ENCODE results near the gene ADD3. TPM values are rescaled to one million over a fixed set of nuclear protein-coding genes. Genes with fewer than 3 reads are reported as not detected.

Gene ADD3
- polyA plus RNA-seq, 12 donors: 79.8 to 235 (median 125) TPM; not detected in 1

DNA sequence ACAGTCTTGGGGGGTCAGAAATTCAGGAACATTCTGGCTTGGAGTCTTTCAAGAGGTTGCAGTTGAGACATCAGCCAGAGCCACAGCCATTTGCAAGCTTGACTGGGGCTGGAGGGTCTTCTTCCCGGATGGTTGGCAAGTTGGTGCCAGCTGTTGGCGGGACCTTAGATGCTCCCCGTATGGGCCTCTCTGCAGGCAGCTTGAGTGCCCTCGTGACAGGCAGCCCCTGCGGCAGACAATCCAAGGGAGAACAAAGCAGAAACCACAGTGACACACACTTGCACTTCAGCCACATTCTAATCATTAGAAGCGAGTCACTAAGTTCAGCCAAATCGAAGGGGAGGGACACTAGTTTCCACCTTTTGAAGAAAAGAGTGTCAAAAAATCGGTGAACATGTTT, 140.2 kb downstream of the ADD3 start:
- DNase-seq: no peak

DNA sequence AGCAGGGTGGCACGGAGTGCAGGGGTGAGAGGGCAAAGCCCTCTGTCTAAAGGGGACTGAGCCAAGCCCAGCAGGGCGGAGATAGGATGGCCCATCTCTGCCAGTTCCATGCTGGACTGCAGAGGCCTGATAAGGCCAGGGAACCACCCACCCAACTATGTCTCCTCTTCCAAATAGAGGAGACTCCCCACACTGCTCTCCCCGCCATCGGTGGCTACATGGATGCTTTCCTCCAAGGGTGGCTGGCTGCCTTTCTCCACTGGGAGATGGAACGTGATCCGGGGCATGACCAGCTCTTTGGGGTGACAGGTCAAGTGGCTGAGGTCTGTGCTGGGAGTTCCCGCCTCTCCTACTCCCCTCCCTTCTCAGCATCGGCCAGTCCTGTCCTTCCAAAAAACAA, 141.5 kb downstream of the ADD3 start:
- DNase-seq: no peak

DNA sequence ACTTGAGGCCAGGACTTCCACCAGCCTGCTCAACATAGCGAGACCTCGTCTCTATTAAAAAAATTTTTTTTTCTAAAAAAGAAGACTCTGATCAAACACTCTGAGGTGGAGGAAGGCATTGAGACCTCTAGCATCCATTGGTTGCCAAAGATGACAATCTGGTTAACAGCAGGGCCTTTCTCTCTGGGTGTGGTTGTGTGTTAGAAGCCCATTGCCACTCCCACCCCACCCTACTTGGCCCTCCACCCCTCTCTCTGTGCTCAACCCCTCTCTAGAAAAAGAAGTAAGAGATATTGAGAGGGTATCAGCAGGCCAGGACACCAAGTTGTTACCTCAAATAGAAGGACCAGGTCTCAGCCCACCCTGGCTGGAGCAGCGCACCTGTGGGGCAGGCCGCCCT, 142.3 kb downstream of the ADD3 start:
- no peak for DNase-seq

DNA sequence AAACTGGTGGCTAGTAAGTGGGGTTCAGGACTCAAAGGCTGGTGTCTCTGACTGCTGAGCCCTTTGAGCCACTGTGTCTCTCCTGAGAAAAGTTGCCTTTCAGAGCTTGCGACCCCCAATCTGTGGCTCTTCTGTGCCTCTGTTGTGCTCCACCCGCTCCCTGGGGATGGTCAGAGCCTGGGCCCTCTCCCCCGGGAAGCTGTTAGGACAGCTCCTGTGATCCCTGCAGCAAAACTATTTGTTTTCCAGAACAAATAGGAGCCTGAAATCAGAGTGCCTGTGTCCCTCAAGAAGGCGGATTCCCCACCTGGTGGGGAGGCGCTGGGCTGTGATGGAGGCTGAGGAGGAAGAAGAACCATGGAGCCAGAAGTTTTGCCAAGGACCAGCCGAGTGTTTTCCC, 143.2 kb downstream of the ADD3 start:
- DNase-seq: no peak

DNA sequence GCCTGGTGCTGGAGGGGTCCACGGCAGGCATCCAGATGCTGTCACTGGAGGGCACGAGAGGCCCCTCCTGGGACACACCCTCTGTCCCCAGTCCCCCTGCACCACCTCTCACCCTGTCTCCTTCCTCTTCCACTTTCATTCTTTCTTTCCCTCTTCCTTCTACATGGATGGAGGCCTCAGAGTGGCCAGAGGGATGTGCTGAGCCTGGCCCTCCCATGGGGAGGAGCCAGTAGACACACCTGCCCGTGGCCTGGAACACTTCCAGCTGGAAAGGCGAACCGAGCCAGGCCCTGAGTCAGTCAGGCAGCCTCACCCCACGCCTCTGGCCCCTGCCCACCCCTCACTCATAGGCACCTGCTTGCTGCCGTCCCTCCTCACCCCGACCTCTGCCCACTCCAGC, 143.7 kb downstream of the ADD3 start:
- no peak for DNase-seq

DNA sequence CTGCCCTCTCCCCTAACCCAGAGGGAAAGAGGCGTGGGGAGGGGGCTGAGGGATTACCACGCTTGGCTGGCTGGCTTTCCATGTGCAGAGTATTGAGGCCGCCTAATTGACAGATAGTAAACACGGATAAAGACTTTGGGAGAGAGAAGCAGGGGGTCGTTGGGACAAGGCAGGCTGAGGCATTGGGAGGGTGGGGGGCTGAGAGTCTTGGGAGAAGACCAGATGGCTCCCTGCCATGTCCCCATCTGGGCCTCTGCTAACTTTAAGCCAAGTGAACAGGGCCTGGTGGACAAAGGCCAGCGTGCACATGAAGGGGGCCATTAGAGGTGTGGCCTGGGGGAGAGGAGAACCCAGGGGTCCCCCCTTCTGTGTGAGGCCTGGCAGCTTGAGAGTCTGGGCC, 144.2 kb downstream of the ADD3 start:
- no peak for DNase-seq

DNA sequence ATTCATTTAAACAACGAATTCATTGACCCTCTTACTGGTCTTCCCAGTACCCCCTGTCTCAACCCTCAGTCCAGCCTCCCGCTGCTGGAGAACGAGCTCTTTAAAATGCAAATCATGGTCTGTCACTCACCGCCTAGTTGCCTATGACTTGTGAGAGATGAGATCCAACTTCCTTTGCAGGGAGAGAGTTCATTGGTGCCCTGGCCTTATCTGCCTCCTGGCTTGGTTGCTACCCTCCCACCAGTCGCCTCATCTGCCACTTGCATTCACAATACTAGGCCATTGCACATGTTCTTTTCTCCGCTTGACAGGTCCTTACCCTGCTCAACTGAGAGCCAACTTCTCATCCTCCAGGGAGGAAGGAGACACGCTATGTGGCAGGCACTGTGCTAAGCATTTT, 145.6 kb downstream of the ADD3 start:
- DNase-seq: no peak

DNA sequence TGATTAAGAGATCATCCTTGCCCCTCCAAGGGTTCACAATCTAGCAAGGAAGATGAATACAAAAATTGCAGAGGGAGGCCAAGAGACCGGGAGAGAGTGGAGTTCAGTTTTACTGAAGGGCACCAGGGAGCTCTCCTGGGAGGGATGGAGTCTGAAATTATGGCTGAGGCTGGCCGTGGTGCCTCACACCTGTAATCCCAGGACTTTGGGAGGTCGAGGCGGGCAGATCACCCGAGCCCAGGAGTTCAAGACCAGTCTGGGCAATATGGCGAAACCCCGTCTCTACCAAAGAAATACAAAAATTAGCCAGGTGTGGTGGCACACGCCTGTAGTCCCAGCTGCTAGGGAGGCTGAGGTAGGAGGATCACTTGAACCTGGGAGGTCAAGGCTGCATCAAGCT, 148.3 kb downstream of the ADD3 start:
- no peak for DNase-seq

DNA sequence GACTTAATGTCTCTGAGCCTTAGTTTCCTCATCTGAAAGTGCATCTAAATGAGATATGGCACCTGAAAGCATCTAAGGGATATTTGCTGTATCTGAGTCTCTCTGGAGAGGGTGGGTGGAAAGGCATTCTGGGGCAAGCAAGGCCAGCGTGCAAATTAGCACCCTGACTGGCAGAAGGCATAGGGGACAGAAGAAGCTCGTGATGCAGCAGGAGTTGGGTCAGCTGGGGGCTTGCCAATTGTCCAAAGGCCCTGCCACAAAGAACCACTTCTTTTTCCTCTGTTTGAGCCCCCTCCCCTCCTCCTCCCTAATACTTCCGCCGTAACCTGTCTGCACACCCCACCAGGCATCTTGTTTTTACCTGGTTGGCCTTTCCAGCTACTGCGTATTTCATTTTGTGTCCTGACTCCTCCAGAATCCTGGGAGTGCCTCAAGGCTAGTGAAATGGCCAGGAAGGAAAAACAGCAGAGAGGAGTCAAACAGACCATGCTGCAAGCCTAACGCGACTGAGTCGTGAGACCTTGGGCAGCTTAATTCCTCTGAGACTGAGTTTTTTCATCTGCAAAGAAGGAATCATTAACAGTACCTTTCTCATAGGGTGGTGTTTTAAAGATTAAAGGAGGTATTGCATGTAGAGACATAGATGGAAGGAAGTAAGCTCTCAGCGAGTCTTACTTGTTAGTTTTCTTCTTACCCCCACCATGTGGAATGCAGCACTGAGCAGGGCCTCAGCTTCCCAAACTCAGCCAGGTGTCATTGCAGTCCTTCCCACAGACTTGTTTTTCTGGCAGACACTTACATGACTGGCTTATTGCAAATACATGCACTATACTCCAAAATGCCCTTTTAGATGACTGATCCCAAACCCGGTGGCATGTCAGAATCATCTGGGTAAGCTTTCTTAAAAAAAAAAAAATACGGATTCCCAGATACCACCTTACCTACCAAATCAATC, 150.5 kb downstream of the ADD3 start:
- no peak for DNase-seq

DNA sequence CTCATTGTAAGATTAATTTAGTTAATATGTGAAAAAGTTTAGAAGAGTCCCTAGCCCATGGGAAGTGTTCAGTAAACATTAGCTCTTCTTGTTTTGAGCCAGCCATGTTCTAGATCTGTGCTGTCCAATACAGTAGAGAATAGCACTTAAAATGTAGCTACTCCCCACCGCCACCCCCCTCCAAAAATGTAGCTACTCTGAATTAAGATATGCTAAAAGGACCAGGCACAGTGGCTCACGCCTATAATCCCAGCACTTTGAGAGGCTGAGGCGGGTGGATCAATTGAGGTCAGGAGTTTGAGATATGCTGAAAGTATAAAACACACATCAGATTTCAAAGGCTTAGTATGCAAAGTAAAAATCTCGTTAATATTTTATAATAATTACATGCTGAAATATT, 152.3 kb downstream of the ADD3 start:
- no peak for DNase-seq

DNA sequence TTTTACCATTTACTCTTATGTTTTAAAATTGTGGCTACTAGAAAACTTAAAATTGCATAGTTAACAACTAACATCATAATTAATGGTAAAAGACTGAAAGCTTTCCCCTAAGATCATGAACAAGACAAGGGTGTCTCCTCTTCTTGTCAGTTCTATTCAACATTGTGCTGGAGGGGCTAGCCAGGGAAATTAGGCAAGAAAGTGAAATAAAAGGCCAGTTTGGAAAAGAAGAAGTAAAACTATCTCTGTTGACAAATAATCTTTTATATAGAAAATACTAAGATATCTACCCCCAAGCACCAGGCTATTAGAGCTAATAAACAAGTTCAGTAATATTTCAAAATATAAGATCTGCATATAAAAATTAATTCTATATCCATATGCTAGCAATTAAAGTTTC, 152.7 kb downstream of the ADD3 start:
- DNase-seq: no peak

DNA sequence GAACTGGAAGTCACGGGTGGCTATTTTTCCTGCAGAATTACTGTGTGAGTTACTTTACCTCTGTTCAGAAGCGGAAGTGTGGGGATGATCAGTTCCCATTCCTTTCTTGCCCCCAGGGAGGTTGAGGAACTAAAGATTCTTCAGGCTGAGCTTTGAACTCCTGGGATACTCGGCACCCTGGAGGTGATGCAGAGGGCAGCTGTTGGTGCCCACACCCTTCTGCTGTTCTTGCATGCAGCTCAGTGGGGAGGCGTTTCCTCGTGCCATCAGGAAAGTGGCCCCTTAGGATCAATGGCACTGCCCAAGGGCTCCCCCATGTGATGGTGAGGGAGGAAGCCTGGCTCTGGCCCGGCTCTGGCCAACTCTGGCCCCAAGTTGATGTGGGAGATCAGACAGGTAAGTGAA, 155.0 kb downstream of the ADD3 start:
- DNase-seq: no peak

DNA sequence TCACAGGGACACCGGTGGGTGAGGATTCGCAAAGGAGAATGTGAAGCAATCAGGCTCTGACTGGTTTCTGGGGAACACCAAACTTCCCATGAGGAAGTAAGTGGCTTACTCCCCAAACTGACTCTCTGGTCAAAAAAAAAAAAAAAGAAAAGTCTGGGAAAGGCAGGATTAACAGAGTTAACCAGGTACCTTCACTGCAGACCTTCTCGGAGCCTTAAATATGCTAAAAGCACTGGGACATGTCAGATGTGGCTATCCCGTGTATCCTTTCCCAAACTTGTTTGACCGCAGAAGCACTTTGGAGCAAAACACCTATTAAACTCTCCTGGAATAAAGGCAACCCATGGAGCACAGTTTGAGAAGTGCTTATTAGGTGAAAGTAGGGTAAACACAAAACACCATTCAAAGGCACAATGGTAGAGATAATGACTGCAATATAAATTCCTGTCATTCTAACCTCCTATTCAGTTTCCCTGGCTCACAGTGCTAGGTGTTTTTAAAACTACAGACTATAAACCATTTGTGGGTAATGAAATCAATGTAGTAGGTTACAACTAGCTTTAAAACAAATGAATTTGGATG, 155.5 kb downstream of the ADD3 start:
- no peak for DNase-seq

DNA sequence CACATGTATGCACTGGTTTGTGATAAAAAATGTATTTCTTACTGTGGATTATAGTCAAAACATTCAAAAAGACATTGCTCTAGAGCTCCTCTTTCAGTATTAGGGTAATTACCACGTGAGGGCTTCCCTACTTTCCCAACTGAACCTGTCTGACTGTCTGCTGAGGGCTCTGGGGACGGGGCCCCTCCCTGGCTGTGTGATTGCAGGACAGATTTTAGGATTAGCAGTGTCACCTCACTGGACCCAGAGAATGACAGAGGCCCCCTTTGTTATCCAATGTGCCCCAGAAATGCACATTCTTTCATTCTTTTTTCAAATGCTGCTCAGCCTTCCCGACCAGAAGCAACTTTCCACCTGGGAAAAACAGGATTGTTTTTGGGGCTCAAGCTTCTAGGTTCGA, 156.1 kb downstream of the ADD3 start:
- no peak for DNase-seq

DNA sequence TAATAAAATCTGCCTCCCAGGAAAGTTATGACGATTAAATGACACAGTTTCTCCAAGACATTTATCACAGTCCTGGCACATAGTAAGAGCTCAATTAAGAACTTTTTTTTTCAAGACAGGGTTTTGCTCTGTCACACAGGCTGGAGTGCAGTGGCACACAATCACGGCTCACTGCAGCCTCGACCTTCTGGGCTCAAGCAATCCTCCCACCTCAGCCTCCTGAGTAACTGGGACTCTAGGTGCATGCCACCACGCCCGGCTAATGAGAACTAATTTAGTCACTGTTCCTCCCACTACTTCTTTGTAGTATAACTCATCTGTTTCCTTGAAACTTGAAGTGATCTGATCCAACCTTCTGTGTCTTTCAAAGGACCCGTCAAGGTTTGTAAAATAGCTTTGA, 157.5 kb downstream of the ADD3 start:
- no peak for DNase-seq

DNA sequence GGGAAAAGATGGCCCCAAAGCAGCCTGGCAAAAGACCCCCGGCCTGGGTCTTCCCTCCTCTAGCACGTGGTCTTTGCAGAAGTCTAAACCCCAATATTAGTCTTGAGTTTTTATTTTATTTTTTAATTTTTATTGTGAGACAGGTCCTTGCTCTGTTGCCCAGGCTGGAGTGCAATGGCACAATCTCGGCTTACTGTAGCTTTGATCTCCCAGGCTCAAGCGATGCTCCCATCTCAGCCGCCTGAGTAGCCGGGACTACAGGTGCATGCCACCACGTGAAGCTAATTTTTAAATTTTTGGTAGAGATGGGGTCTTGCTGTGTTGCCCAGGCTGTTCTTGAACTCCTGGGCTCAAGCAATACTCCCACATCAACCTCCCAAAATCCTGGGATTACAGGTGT, 159.4 kb downstream of the ADD3 start:
- DNase-seq: no peak

DNA sequence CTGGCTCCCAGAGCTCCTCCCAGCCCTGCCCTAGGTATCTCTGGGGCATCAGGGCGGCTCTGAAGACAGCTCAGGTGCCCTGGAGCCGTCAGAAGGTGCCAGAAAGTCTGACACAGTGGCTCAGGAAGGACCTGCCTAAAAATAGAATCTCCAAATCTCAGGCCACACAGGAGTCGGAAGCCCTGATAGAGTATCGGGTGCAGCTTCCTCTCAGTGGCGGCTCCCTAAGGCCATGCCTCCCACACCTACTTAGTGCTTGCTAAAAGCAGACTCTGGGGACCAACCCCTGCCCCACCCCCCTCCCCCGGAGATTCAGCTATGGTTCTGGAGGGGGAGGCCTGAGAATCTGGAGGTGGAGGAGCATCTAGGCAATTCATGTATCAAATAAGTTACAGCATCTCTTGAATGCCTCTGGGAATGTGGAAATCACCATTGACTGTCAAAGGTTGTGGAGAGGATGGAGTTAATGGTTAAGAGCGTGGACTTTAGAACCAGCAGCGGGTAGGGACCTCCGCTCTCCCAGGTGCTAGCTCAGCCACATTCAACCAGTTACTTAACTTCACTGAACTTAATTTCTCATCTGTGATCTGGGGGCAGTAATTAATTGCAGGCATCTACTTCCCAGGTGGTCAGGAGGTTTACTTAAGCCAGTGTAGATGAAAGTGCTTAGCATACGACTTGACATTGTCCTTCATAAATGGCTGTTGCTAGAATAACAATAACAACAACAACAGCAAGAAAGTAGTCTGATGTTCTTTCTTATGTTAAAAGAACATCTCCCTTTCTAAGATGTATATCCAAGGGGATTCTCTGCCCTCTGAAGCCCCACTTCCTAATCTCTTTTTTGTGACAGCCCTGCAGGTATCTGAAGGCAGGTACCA, 161.1 kb downstream of the ADD3 start:
- no peak for DNase-seq

DNA sequence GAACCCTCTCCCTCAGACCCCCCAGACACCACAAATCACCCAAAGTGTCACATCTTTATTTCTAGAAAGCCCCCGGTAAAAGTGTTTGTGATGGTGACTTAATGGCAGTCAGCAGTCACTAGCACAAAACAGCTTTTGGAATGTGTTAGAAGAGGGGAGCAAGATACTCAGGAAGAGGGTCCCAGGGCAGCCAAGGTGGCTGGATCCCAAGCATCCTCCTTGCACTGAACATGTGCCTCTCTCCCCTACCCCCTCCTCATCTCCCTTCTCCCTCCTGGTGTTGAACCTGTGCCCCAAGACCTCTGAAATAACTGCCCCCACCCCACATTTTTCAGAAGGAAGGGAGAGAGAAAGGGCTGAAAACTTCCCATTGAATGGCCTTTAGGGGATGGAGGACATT, 161.8 kb downstream of the ADD3 start:
- DNase-seq: no peak

DNA sequence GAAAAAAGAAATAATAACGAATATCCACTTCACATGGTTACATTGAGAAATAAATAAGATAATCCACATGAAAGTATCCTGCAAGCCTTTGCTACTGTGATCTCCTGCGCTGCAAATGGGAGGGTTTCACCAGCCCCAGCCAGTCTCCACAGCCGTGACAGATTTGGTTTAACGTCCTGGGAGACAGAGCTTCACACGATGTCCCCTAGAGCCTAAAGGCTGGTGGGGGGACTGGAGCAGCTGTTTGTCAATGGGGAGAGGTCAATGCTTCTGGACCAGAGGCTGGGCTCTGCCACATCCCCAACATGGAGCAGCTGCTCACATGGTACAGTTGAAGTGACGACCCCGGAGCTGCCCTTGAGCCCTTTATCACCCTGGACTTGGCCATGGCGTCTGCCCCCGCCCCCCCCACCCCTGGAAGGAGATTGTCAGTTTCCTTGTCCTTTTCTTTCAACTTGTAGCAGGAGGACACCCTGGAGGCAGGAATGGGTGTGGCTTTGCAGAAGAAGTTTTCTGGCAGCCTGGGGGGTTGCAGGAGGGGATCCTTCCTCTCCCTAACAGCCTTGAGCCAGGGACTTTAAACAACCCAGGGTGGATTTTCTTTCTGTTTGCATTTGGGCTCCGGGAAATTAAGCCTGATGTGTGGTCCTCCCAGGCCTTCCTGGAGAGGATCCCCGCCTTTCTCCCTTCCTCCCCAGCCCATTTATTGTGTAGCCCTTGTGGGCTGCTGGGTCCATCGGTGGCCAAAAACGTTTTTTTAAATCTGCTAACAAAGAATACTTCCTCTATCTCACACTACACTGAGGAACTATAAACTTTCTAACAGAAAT, 162.6 kb downstream of the ADD3 start:
- DNase-seq: no peak

DNA sequence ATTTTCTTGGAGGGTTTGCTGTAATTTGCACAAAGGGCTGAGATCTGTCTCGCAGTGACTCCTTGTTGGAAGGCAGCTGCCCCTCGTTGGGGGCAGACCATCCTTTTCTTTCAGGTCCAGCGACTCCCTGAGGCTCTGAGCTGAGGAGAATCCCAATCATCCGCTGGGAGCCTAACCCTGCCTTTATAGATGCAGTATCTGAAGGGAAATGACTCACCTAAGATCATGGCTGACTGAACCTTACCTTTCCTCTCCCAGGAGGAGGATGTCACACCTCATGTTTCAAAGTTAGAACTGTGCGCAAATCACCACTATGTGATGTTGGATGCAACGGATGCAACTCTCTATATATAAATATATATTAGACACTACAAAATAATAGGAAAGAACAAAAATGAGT, 163.2 kb downstream of the ADD3 start:
- no peak for DNase-seq

DNA sequence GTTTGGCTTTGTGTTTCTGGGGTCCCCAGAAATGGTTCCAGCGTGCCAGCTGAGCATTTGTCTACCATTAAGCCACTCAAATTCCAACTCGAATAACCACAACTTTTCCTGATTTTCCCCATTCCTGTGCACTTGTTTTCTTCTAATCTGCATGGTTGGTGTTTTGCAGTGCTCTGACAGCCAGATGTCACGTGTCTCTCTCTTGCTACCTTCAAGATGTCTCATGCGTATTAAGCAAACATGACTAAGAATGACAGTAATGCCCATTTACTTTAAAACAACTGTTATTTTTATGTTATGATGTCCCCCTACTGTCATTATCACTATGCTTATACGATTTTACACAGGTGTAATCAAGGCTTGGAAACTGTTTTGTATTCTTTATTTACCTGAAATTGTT, 164.4 kb downstream of the ADD3 start:
- no peak for DNase-seq

DNA sequence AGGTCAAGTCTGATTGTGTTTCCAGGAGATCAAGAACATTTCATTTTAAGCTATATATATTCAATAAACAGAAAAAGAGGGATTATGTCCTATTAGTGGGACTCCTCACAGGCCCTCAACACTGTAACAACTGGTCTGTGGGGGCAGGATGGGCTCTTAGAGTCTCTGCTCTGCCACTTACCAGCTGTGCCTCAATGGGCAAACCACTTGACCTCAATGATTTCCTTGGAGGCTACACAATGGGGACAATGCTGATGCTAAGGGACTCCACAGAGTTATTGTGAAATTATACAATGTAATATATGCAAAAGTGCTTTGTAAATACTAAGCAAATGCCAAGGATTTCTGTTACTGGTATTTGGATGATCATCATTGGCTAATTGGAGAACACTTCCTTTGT, 166.4 kb downstream of the ADD3 start:
- DNase-seq: no peak

Data from muscle of arm (tissue), 12 donors.